D721Med (cell line): Measurements from ENCODE around the gene METTL16.

Source experiments
- DNase-seq: peaks from one replicate; pipeline ENCODE4 v3.0.0; 2011; ENCODE audit warnings: low spot score; ENCODE audit not compliant: insufficient read length
- FAIRE-seq: peaks from 2 replicates; lab custom pipeline; 2011; peaks lifted over from hg19 to GRCh38; lab: Jason Lieb, UNC
- CTCF ChIP-seq: IDR thresholded peaks from 2 replicates; pipeline ENCODE4 v1.5.1; 2012; ENCODE audit warnings: mild to moderate bottlenecking, control low read depth; ENCODE audit not compliant: insufficient read depth; ENCODE audit errors: missing control alignments

The METTL16 gene

GRCh38 chr17:2457913-2458312 is 53.8 kb downstream of the METTL16 start:
- no peak for TF ChIP-seq CTCF
- FAIRE-seq (no peak), DNase-seq (no peak)

- FAIRE-seq = no peak
- no peak for TF ChIP-seq CTCF
Measured at GRCh38 chr17:2456475-2456874, 55.2 kb downstream of the METTL16 start.

GRCh38 chr17:2455956-2456355 is 55.7 kb downstream of the METTL16 start:
- FAIRE-seq = no peak
- DNase-seq = no peak
- TF ChIP-seq CTCF = no peak

More at GRCh38 chr17:2456475-2456874, 55.2 kb downstream of the METTL16 start:
- no peak for DNase-seq

- FAIRE-seq = no peak
- no peak for DNase-seq
Measured at GRCh38 chr17:2453866-2454265, 57.8 kb downstream of the METTL16 start.

GRCh38 chr17:2453325-2453724 is 58.4 kb downstream of the METTL16 start:
- DNase-seq = no peak
- TF ChIP-seq CTCF = no peak
- no peak for FAIRE-seq

More at GRCh38 chr17:2453866-2454265, 57.8 kb downstream of the METTL16 start:
- no peak for TF ChIP-seq CTCF

GRCh38 chr17:2452216-2452750 is 59.4 kb downstream of the METTL16 start:
- FAIRE-seq = no peak
- no peak for DNase-seq
- TF ChIP-seq CTCF = no peak

GRCh38 chr17:2450016-2450650 is 61.6 kb downstream of the METTL16 start:
- DNase-seq = no peak
- peak; percentile 53 for FAIRE-seq
- TF ChIP-seq CTCF = no peak
